H9 (cell line): ENCODE measurements around the gene ERICH2. TPM values are rescaled to one million over a fixed set of nuclear protein-coding genes. Genes with fewer than 3 reads are reported as not detected.
"Not testable (repeated sequence)": the region's sequence is repeated elsewhere in the genome, so short reads cannot be mapped to it uniquely, and the experiment has no call there.

Experiments
- DNase-seq: peaks from one replicate; pipeline ENCODE4 v3.0.0-alpha.2; 2017
- H2AFZ ChIP-seq: one replicate; pipeline ENCODE4 v1.6.1; 2013; ENCODE audit warnings: mild to moderate bottlenecking, low read length, control low read depth, moderate library complexity
- H2AK5ac ChIP-seq: 2 replicates; pipeline ENCODE4 v1.6.1; 2013; ENCODE audit warnings: low read length, control low read depth, mixed read lengths; ENCODE audit not compliant: insufficient read length
- H2BK120ac ChIP-seq: one replicate; pipeline ENCODE4 v1.6.1; 2013; ENCODE audit warnings: low read depth, mild to moderate bottlenecking, low read length, control low read depth, inconsistent platforms; ENCODE audit not compliant: poor library complexity, severe bottlenecking
- H2BK12ac ChIP-seq: 2 replicates; pipeline ENCODE4 v1.6.1; 2013; ENCODE audit warnings: low read length, control low read depth, mixed read lengths, low read depth; ENCODE audit not compliant: insufficient read length
- H2BK15ac ChIP-seq: 2 replicates; pipeline ENCODE4 v1.6.1; 2013; ENCODE audit warnings: low read depth, low read length, control low read depth
- H2BK20ac ChIP-seq: one replicate; pipeline ENCODE4 v1.6.1; 2013; ENCODE audit warnings: low read depth, mild to moderate bottlenecking, low read length, control low read depth, inconsistent platforms; ENCODE audit not compliant: poor library complexity, severe bottlenecking
- H2BK5ac ChIP-seq: 2 replicates; pipeline ENCODE4 v1.6.1; 2013; ENCODE audit warnings: low read length, control low read depth, mixed read lengths; ENCODE audit not compliant: insufficient read length
- H3K14ac ChIP-seq: 2 replicates; pipeline ENCODE4 v1.6.1; 2013; ENCODE audit warnings: low read length, control low read depth; ENCODE audit not compliant: insufficient read depth
- H3K18ac ChIP-seq: 2 replicates; pipeline ENCODE4 v1.6.1; 2013; ENCODE audit warnings: low read depth, mild to moderate bottlenecking, mixed read lengths, low read length, control low read depth; ENCODE audit not compliant: insufficient read length
- H3K23ac ChIP-seq: 2 replicates; pipeline ENCODE4 v1.6.1; 2013; ENCODE audit warnings: low read length, control low read depth, mixed read lengths, low read depth; ENCODE audit not compliant: insufficient read length
- H3K23me2 ChIP-seq: 2 replicates; pipeline ENCODE4 v1.6.1; 2013; ENCODE audit warnings: low read depth, mild to moderate bottlenecking, mixed read lengths, low read length, control low read depth; ENCODE audit not compliant: insufficient read length, poor library complexity, severe bottlenecking
- H3K27ac ChIP-seq: 2 replicates; pipeline ENCODE4 v1.5.1; 2013; ENCODE audit warnings: low read length, control low read depth, mixed read lengths, low read depth; ENCODE audit not compliant: insufficient read length
- H3K27me3 ChIP-seq: 2 replicates; pipeline ENCODE4 v1.6.1; 2013; ENCODE audit warnings: low read length, control low read depth, inconsistent platforms; ENCODE audit not compliant: insufficient read depth
- H3K4ac ChIP-seq: 2 replicates; pipeline ENCODE4 v1.6.1; 2013; ENCODE audit warnings: low read depth, mild to moderate bottlenecking, control low read depth, inconsistent platforms, low read length, moderate library complexity
- H3K4me1 ChIP-seq: 2 replicates; pipeline ENCODE4 v1.6.1; 2013; ENCODE audit warnings: low read length, control low read depth, inconsistent platforms; ENCODE audit not compliant: insufficient read depth
- H3K4me2 ChIP-seq: 2 replicates; pipeline ENCODE4 v1.6.1; 2013; ENCODE audit warnings: low read length, control low read depth, mixed read lengths; ENCODE audit not compliant: insufficient read length, insufficient read depth
- H3K56ac ChIP-seq: 2 replicates; pipeline ENCODE4 v1.6.1; 2013; ENCODE audit warnings: low read depth, mild to moderate bottlenecking, mixed read lengths, low read length, control low read depth; ENCODE audit not compliant: insufficient read length
- H3K79me1 ChIP-seq: 2 replicates; pipeline ENCODE4 v1.6.1; 2013; ENCODE audit warnings: low read depth, mild to moderate bottlenecking, moderate library complexity, low read length, control low read depth, inconsistent platforms; ENCODE audit not compliant: insufficient read depth, poor library complexity, severe bottlenecking
- H3K79me2 ChIP-seq: 2 replicates; pipeline ENCODE4 v1.6.1; 2013; ENCODE audit warnings: low read length, control low read depth, inconsistent platforms; ENCODE audit not compliant: insufficient read depth
- H3K9ac ChIP-seq: 2 replicates; pipeline ENCODE4 v1.6.1; 2013; ENCODE audit warnings: low read length, control low read depth, mixed read lengths; ENCODE audit not compliant: insufficient read length; ENCODE audit errors: extremely low read depth
- H3K9me3 ChIP-seq: one replicate; pipeline ENCODE4 v1.6.1; 2013; ENCODE audit warnings: low read depth, low read length, inconsistent platforms; ENCODE audit not compliant: control insufficient read depth
- H3T11ph ChIP-seq: one replicate; pipeline ENCODE4 v1.6.1; 2013; ENCODE audit warnings: mild to moderate bottlenecking, low read length, control low read depth, inconsistent platforms
- H4K20me1 ChIP-seq: one replicate; pipeline ENCODE4 v1.6.1; 2013; ENCODE audit not compliant: control insufficient read depth, insufficient read length, insufficient read depth
- H4K5ac ChIP-seq: 2 replicates; pipeline ENCODE4 v1.6.1; 2013; ENCODE audit warnings: low read depth, mild to moderate bottlenecking, mixed read lengths, low read length, control low read depth; ENCODE audit not compliant: insufficient read length
- H4K8ac ChIP-seq: replicated peaks from 2 replicates; pipeline ENCODE4 v1.6.1; 2013; ENCODE audit warnings: low read length, control low read depth, mixed read lengths, low read depth; ENCODE audit not compliant: insufficient read length
- H4K91ac ChIP-seq: 2 replicates; pipeline ENCODE4 v1.6.1; 2013; ENCODE audit warnings: low read depth, mild to moderate bottlenecking, moderate library complexity, mixed read lengths, low read length, control low read depth; ENCODE audit not compliant: insufficient read length
- H3K27ac Mint-ChIP-seq, 3 experiments: 2 replicates in 2 of 3; 3 replicates in 1 of 3; pipeline ENCODE4 v1.8.0; 2020 to 2021; ENCODE audit warnings: mixed read lengths in 3 of 3, mild to moderate bottlenecking in 1 of 3, moderate library complexity in 1 of 3
- H3K27me3 Mint-ChIP-seq: 2 replicates; pipeline ENCODE4 v1.8.0; 2021; ENCODE audit warnings: low read depth, mild to moderate bottlenecking, moderate library complexity, mixed read lengths
- H3K36me3 Mint-ChIP-seq, 3 experiments: 2 replicates in 2 of 3; 3 replicates in 1 of 3; pipeline ENCODE4 v1.8.0; 2020 to 2021; ENCODE audit warnings: low read depth in 3 of 3, mixed read lengths in 3 of 3; ENCODE audit not compliant: insufficient read depth in 1 of 3
- H3K4me1 Mint-ChIP-seq, 2 experiments: 2 replicates each; pipeline ENCODE4 v1.8.0; 2020; ENCODE audit warnings: mixed read lengths in 2 of 2
- H3K4me3 Mint-ChIP-seq, 2 experiments: 2 replicates in 1 of 2; 3 replicates in 1 of 2; pipeline ENCODE4 v1.8.0; 2020 to 2021; ENCODE audit warnings: mild to moderate bottlenecking in 2 of 2, mixed read lengths in 2 of 2, moderate library complexity in 1 of 2
- H3K9me3 Mint-ChIP-seq, 2 experiments: 2 replicates in 1 of 2; 3 replicates in 1 of 2; pipeline ENCODE4 v1.8.0; 2020; ENCODE audit warnings: mild to moderate bottlenecking in 2 of 2, mixed read lengths in 2 of 2, moderate library complexity in 1 of 2
- CTCF ChIP-seq: fragments of 200-600 bp; sonication (generic); conservative IDR thresholded peaks from 3 replicates; pipeline ENCODE4 v1.8.0; 2021; ENCODE audit warnings: antibody characterized with exemption, mild to moderate bottlenecking
- whole genome bisulfite sequencing: extraction: QIAGEN DNeasy Blood & Tissue Kit; methylation state at CpG from one replicate; pipeline ENCODE4 v1.1.7; 2013; ENCODE audit warnings: missing lambda C conversion rate, low lambda C conversion rate, mixed read lengths; ENCODE audit not compliant: insufficient read length; ENCODE audit errors: extremely low coverage; 5-methylcytosine and 5-hydroxymethylcytosine counted together
- total RNA-seq: library from RNA; stranded (reverse); gene quantifications from 2 replicates; pipeline ENCODE4 v1.2.1, GENCODE V29; 2021

Gene ERICH2
- total RNA-seq, 1 experiment from 2014 or later, result 1.2 TPM

DNA sequence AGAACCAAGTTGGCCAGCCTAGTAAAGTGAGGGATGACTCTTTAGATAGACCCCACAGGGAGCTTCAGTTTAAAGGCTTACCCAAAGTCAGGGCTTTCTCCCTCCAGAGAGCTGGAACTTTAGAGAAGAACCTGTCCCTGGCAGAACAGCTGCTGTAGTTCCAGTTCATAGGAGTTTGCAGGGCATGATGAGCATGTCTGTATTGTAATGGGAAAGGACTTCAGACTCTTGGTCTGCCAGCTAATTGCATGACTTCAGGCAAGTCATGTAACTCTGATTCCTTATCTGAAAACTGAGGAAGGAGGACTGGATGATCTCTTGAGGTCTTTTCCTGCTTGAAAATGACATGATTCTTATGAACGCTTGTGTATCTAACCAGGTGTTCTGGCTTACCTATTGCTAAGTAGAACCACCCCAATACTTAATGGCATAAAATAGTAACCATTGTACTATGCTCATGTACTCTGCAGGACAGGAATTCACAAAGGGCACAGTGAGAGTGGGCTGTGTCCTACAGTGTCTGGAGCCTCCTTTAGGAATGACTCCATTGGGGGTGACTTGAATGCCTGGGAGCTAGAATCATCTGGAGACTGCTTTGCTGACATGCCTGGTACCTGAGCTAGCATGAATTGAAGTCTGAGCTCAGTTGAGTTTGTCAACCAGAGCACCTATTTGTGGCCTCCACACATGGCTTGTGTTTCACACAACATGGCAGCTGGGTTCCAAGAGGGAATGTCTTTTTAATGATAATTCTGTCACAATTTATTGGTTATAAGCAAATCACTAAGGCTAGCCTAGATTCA, 36.2 kb upstream of the ERICH2 start:
- no peak overlapping the region for H3T11ph ChIP-seq
- no peak overlapping the region for H3K18ac ChIP-seq
- H3K9ac ChIP-seq, result no peak overlapping the region
- H3K27me3 Mint-ChIP-seq, result peaks cover 12% of the 10 kb centered on the region
- no peak overlapping the region for H2BK12ac ChIP-seq
- H3K27ac ChIP-seq, result no peak overlapping the region
- no peak overlapping the region for H2BK15ac ChIP-seq
- no peak overlapping the region for H2BK120ac ChIP-seq
- H3K9me3 ChIP-seq, result no peaks in the 10 kb centered on the region
- H3K23me2 ChIP-seq, result no peaks in the 10 kb centered on the region
- H3K14ac ChIP-seq, result no peak overlapping the region
- no peak overlapping the region for H3K4ac ChIP-seq
- no peaks in the 10 kb centered on the region for H4K20me1 ChIP-seq
- no CpG with 5 or more reads among the region's 1 CpG for WGBS
- no peak overlapping the region for H3K56ac ChIP-seq
- H4K91ac ChIP-seq, result no peak overlapping the region
- no peak overlapping the region for H2BK5ac ChIP-seq
- no peak overlapping the region for H2AFZ ChIP-seq
- H2BK20ac ChIP-seq, result no peak overlapping the region
- no peaks in the 10 kb centered on the region for H3K4me1 ChIP-seq
- H3K79me2 ChIP-seq, result no peaks in the 10 kb centered on the region
- H3K4me2 ChIP-seq, result no peak overlapping the region
- H3K79me1 ChIP-seq, result no peaks in the 10 kb centered on the region
- H3K4me3 Mint-ChIP-seq, result no peak overlapping the region
- no peak overlapping the region for H3K23ac ChIP-seq
- H3K27ac Mint-ChIP-seq, result no peak overlapping the region
- H3K36me3 Mint-ChIP-seq, result peaks cover 0 to 4% (median 2%) of the 10 kb centered on the region in 3 experiments; a peak in 2 of 7 replicates
- no peak overlapping the region for H2AK5ac ChIP-seq
- TF ChIP-seq CTCF, result no peak
- DNase-seq, result no peak
- peaks cover 3% of the 10 kb centered on the region in 2 experiments; a peak in 3 of 5 replicates for H3K9me3 Mint-ChIP-seq
- no peaks in the 10 kb centered on the region for H3K27me3 ChIP-seq
- no peak overlapping the region for H4K8ac ChIP-seq
- H3K4me1 Mint-ChIP-seq, result peaks cover 0 to 3% of the 10 kb centered on the region in 2 experiments; a peak in 1 of 4 replicates
- no peak overlapping the region for H4K5ac ChIP-seq

DNA sequence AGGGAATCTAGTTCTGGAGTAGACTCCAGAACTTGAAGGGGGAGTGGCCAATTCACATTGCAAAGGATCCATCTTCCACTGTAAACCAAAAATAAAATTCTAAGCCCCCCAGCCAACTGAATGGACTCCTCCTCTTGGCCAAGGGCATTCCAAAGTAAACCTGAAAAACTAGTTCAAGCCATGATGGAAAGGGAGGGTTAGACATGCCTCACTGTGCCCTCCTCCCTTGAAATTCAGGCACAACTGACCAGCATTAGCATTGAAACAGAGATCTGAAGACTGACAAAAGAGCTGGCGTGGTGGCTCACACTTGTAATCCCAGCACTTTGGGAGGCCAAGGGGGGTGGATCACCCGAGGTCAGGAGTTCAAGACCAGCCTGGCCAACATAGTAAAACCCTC, 35.6 kb upstream of the ERICH2 start:
- H3K9me3 Mint-ChIP-seq, H3K23me2 ChIP-seq, H3T11ph ChIP-seq, H2BK12ac ChIP-seq, H3K56ac ChIP-seq, H3K27ac Mint-ChIP-seq, H3K27me3 Mint-ChIP-seq, H3K79me2 ChIP-seq, H3K23ac ChIP-seq, H2BK120ac ChIP-seq, H3K4me1 Mint-ChIP-seq, H2BK20ac ChIP-seq, H3K4me1 ChIP-seq, H3K4me3 Mint-ChIP-seq, DNase-seq, H3K18ac ChIP-seq, H3K9ac ChIP-seq, H3K4me2 ChIP-seq, H2AK5ac ChIP-seq, H3K27ac ChIP-seq, H3K4ac ChIP-seq, H3K9me3 ChIP-seq, H2BK5ac ChIP-seq, H4K91ac ChIP-seq, H3K36me3 Mint-ChIP-seq, H4K8ac ChIP-seq, H3K14ac ChIP-seq, H2AFZ ChIP-seq, H2BK15ac ChIP-seq, H3K79me1 ChIP-seq, H4K5ac ChIP-seq, H4K20me1 ChIP-seq, H3K27me3 ChIP-seq: not testable (repeated sequence)
- WGBS, result no CpG with 5 or more reads among the region's 2 CpGs
